GM12878 (cell line): ENCODE measurements around the gene OR4F6. TPM values are rescaled to one million over a fixed set of nuclear protein-coding genes. Genes with fewer than 3 reads are reported as not detected.
A peak's percentile ranks its signal among the peaks of the same experiment; 100 is the strongest.

Experiments used
- ATAC-seq: fragments of 200-7000 bp; cut with Tn5 transposase; 3 replicates; pipeline ENCODE4 v1.9.1; 2020; ENCODE audit warnings: mild to moderate bottlenecking, moderate library complexity
- BruUV-seq: library from RNA; stranded (reverse); fragments of 400-500 nt; replicated peaks from 2 replicates; lab custom pipeline; 2021; lab: Mats Ljungman, UMichigan
- CTCF ChIA-PET: fragments of 300-600 bp; sonication (Branson Sonifier 250); formaldehyde crosslinking; extraction: SDS; loops from one replicate; lab custom pipeline; 2021; ENCODE audit warnings: inconsistent platforms; lab: Yijun Ruan, JAX
- POLR2A ChIA-PET: fragments of 350-600 bp; formaldehyde crosslinking; extraction: SDS; loops from one replicate; lab custom pipeline; 2021; ENCODE audit warnings: inconsistent platforms; lab: Charles Lee
- RAD21 ChIA-PET: fragments of 300-600 bp; sonication (Branson Sonifier 250); formaldehyde crosslinking; loops from one replicate; lab custom pipeline; 2023; ENCODE audit warnings: antibody characterized with exemption; ENCODE audit not compliant: unreplicated experiment; lab: Charles Lee
- SMC1A ChIA-PET: fragments of 300-600 bp; sonication (Branson Sonifier 250); formaldehyde crosslinking; loops from one replicate; lab custom pipeline; 2023; ENCODE audit not compliant: unreplicated experiment, uncharacterized antibody; lab: Charles Lee
- DNase-seq: peaks from one replicate; pipeline ENCODE4 v3.0.0-alpha.2; 2011; ENCODE audit warnings: low read depth, low spot score
- FAIRE-seq: peaks from 3 replicates; lab custom pipeline; 2011; peaks lifted over from hg19 to GRCh38; lab: Jason Lieb, UNC
- H2AFZ ChIP-seq: 2 replicates; pipeline ENCODE4 v1.6.0; 2011; ENCODE audit warnings: low read depth, low read length, control low read depth; ENCODE audit not compliant: control insufficient read depth
- H3K27ac ChIP-seq: 2 replicates; pipeline ENCODE4 v1.5.1; 2011; ENCODE audit warnings: control low read depth; ENCODE audit not compliant: control insufficient read depth, insufficient read depth
- H3K27me3 ChIP-seq, 2 experiments: replicated peaks in 1 of 2; 2 replicates each; pipeline versions ENCODE4 v1.6.0 to v1.6.1; 2011; ENCODE audit warnings: low read length in 1 of 2; ENCODE audit not compliant: control insufficient read depth in 2 of 2, insufficient read depth in 2 of 2
- H3K36me3 ChIP-seq, 2 experiments: 2 replicates each; pipeline ENCODE4 v1.5.1; 2011; ENCODE audit warnings: low read length in 1 of 2; ENCODE audit not compliant: control insufficient read depth in 2 of 2, insufficient read depth in 2 of 2
- H3K4me1 ChIP-seq: 2 replicates; pipeline ENCODE4 v1.6.1; 2011; ENCODE audit warnings: mild to moderate bottlenecking, low read length, moderate library complexity, mixed read lengths; ENCODE audit not compliant: control insufficient read depth, insufficient read depth
- H3K4me2 ChIP-seq: 2 replicates; pipeline ENCODE4 v1.6.0; 2011; ENCODE audit warnings: control low read depth; ENCODE audit not compliant: control insufficient read depth, insufficient read depth
- H3K4me3 ChIP-seq: fragments of 200-600 bp; sonication (generic); 2 replicates; pipeline ENCODE4 v1.5.1; 2016
- H3K79me2 ChIP-seq: 2 replicates; pipeline ENCODE4 v1.6.0; 2011; ENCODE audit warnings: low read length; ENCODE audit not compliant: control insufficient read depth, insufficient read depth
- H3K9ac ChIP-seq: 2 replicates; pipeline ENCODE4 v1.8.0; 2011; ENCODE audit warnings: low read length, control low read depth, mixed read lengths; ENCODE audit not compliant: control insufficient read depth, insufficient read depth
- H3K9me3 ChIP-seq: replicated peaks from 3 replicates; pipeline ENCODE4 v1.5.1; 2011; ENCODE audit warnings: mild to moderate bottlenecking, low read length; ENCODE audit not compliant: control insufficient read depth, insufficient read depth
- H4K20me1 ChIP-seq: 2 replicates; pipeline ENCODE4 v1.6.0; 2011; ENCODE audit not compliant: control insufficient read depth, insufficient read depth
- REST ChIP-seq: IDR thresholded peaks from 2 replicates; pipeline ENCODE4 v1.6.1; 2012; ENCODE audit warnings: mild to moderate bottlenecking, low read depth, low read length
- SKIL ChIP-seq: fragments of 450-650 bp; IDR thresholded peaks from 2 replicates; pipeline ENCODE4 v1.6.1; 2017; ENCODE audit warnings: mild to moderate bottlenecking, low read depth, inconsistent platforms; ENCODE audit not compliant: poor library complexity, severe bottlenecking
- SREBF1 ChIP-seq: IDR thresholded peaks from 2 replicates; pipeline ENCODE4 v1.6.1; 2012; ENCODE audit warnings: mild to moderate bottlenecking, low read length
- WGBS: methylation state at CpG from one replicate; pipeline ENCODE4 v1.1.6; 2016; ENCODE audit warnings: low lambda C conversion rate; ENCODE audit not compliant: insufficient replicate concordance, insufficient coverage; ENCODE audit errors: missing lambda C conversion rate; 5-methylcytosine and 5-hydroxymethylcytosine counted together
- in situ Hi-C: fragments of 300-500 bp; cut with MboI; formaldehyde crosslinking; loops from 9 replicates; pipeline ENCODE4 v1.14.3; 2018; ENCODE audit warnings: mixed read lengths
- intact Hi-C: fragments of 100-400 bp; cut with micrococcal nuclease; formaldehyde crosslinking; loops from one replicate; pipeline ENCODE4 v1.14.2; 2022; ENCODE audit not compliant: unreplicated experiment
- polyA plus RNA-seq, 11 experiments: library from polyadenylated mRNA; depleted of rRNA in 4 of 11; unstranded in 6 of 11; stranded (reverse) in 5 of 11; fragments of >200 nt; fragmentation: Nextera tagmentation in 4 of 11; fragmentation: Illumina TruSeq in 1 of 11; extraction: Ambion mirVana in 4 of 11; extraction: Trizol in 1 of 11; gene quantifications; 1 replicate in 1 of 11; 2 replicates in 10 of 11; pipeline versions ENCODE4 v1.2.1 to v1.2.3, GENCODE V29; 2011 to 2016; ENCODE audit warnings: inconsistent platforms in 2 of 11, missing spikeins in 2 of 11, low read depth in 1 of 11
- total RNA-seq, 4 experiments: library from RNA; depleted of rRNA in 3 of 4; stranded (reverse); fragments of >200 nt in 3 of 4; fragmentation: Illumina TruSeq in 1 of 4; extraction: Trizol in 1 of 4; gene quantifications; 2 replicates each; pipeline versions ENCODE4 v1.2.1 to v1.2.3, GENCODE V29; 2013 to 2021

OR4F6 gene
- total and polyA plus RNA-seq, 10 of the 15 experiments (the other 5 are each of a cell fraction or from before 2014, with no cell fraction given): not detected

GRCh38 chr15:101810876-101811275 lies 7.6 kb downstream of the OR4F6 start:
- ATAC-seq: no peak
- H3K4me2 ChIP-seq: no peak overlapping the region
- SMC1A ChIA-PET: no interaction called here
- no peak for FAIRE-seq
- H3K9ac ChIP-seq: no peak overlapping the region
- intact Hi-C loops: no loop called here
- H3K27me3 ChIP-seq: no peaks in the 10 kb centered on the region
- in situ Hi-C loops: no loop called here
- no TSS peak for BruUV-seq
- no peaks in the 10 kb centered on the region for H3K4me1 ChIP-seq
- no peaks in the 10 kb centered on the region for H4K20me1 ChIP-seq
- WGBS: 16% methylated on average over 3 of the region's 3 CpGs
- DNase-seq: no peak
- no peak for TF ChIP-seq SREBF1
- TF ChIP-seq REST: peak; percentile 81
- no peak for TF ChIP-seq SKIL
- CTCF ChIA-PET: no interaction called here
- H2AFZ ChIP-seq: no peak overlapping the region
- no peaks in the 10 kb centered on the region for H3K36me3 ChIP-seq
- H3K9me3 ChIP-seq: no peaks in the 10 kb centered on the region
- RAD21 ChIA-PET: no interaction called here
- no peak overlapping the region for H3K4me3 ChIP-seq
- no peaks in the 10 kb centered on the region for H3K79me2 ChIP-seq
- no peak overlapping the region for H3K27ac ChIP-seq
- POLR2A ChIA-PET: no interaction called here
